ENCODE results near the gene NAA80. TPM values are rescaled to one million over a fixed set of nuclear protein-coding genes. Genes with fewer than 3 reads are reported as not detected.

The NAA80 gene
- total RNA-seq, 1 experiment from 2014 or later = 6.0 TPM

DNA sequence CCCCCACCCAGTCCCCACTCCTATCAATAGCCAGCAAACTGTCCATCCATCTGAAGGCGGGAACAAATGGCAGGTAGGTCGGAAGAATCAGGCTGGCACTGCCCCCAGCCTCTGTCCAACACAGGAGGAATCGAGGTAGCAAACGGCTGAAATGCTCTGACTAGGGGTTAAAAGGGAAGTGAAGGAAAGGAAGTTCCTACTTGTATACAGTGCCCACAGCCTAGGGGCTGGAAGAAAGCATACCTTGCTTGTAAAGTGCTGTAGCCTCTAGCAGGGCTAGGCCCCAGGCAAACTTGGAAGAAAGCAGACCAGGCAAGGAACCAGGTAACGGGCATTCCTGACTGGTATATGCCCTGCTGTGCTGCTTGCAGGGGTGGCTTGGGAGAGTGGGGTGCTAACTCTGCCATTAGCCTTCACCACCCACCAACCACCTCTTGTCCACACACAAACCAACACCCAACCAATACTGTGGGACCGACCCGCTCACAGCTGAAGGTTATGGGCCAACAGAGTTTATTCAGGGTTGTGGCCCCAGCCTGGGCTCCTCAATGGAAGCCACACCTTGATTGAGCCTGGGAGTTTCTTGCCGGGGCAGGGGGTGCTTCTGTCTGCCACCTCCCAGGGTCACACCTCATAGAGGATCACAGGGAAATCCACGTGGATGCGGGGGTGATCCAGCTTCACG is 26.4 kb upstream of the NAA80 start:
- Mint-ChIP-seq H3K9me3 (no peaks in the 10 kb centered on the region), H3K4me3 (peak overlapping the region; percentile 88 to 96; a peak in 2 of 5 replicates)

More for the DNA sequence above, 26.4 kb upstream of the NAA80 start:
- no peak overlapping the region for H3K18ac ChIP-seq (ENCODE audit: insufficient read length, low read depth, low read length)
- H3K27ac Mint-ChIP-seq = no peak overlapping the region
- no peak overlapping the region for H3K27ac ChIP-seq (ENCODE audit: insufficient read length, low read depth, low read length)
- H3K14ac ChIP-seq (ENCODE audit: insufficient read depth, low read length) = no peak overlapping the region
- H4K5ac ChIP-seq (ENCODE audit: insufficient read length, low read depth, low read length) = no peak overlapping the region
- H3K9ac ChIP-seq (ENCODE audit: extremely low read depth, insufficient read length, low read length) = no peak overlapping the region
- H4K91ac ChIP-seq (ENCODE audit: insufficient read length, low read depth, low read length) = no peak overlapping the region
- no peak overlapping the region for H3K56ac ChIP-seq (ENCODE audit: insufficient read length, low read depth, low read length)
- H3K79me2 ChIP-seq (ENCODE audit: insufficient read depth, low read length) = peaks cover 4% of the 10 kb centered on the region; the same call in 1 of the 2 replicates
- no peak overlapping the region for H4K8ac ChIP-seq (replicated peaks; ENCODE audit: insufficient read length, low read depth, low read length)
- no peak for DNase-seq
- H2BK120ac ChIP-seq (ENCODE audit: low read depth, low read length, poor library complexity, severe bottlenecking) = no peak overlapping the region
- peaks cover 19 to 39% (median 22%) of the 10 kb centered on the region in 3 experiments for H3K36me3 Mint-ChIP-seq (ENCODE audit: insufficient read depth in 1 of 3, low read depth in 3 of 3)
- H4K20me1 ChIP-seq (ENCODE audit: control insufficient read depth, insufficient read depth, insufficient read length) = no peaks in the 10 kb centered on the region
- H3K23ac ChIP-seq (ENCODE audit: insufficient read length, low read depth, low read length) = no peak overlapping the region
- H3K4ac ChIP-seq (ENCODE audit: low read depth, low read length) = no peak overlapping the region
- WGBS (ENCODE audit: extremely low coverage, insufficient read length, low lambda C conversion rate) = no CpG with 5 or more reads among the region's 11 CpGs
- no peaks in the 10 kb centered on the region for H3K9me3 ChIP-seq (ENCODE audit: control insufficient read depth, low read depth, low read length)
- H3K4me2 ChIP-seq (ENCODE audit: insufficient read depth, insufficient read length, low read length) = no peak overlapping the region
- H3K27me3 ChIP-seq (ENCODE audit: insufficient read depth, low read length) = no peaks in the 10 kb centered on the region
- H3K79me1 ChIP-seq (ENCODE audit: insufficient read depth, low read depth, low read length, poor library complexity, severe bottlenecking) = peaks cover 6% of the 10 kb centered on the region
- H2AK5ac ChIP-seq (ENCODE audit: insufficient read length, low read length) = no peak overlapping the region
- H3K27me3 Mint-ChIP-seq (ENCODE audit: low read depth) = no peaks in the 10 kb centered on the region; the same call in 1 of the 2 replicates
- no peak overlapping the region for H2AFZ ChIP-seq (ENCODE audit: low read length)
- H3K23me2 ChIP-seq (ENCODE audit: insufficient read length, low read depth, low read length, poor library complexity, severe bottlenecking) = peaks cover 23% of the 10 kb centered on the region
- no peak overlapping the region for H2BK5ac ChIP-seq (ENCODE audit: insufficient read length, low read length)
- no peak overlapping the region for H3T11ph ChIP-seq (ENCODE audit: low read length)
- TF ChIP-seq, protein P1, sequence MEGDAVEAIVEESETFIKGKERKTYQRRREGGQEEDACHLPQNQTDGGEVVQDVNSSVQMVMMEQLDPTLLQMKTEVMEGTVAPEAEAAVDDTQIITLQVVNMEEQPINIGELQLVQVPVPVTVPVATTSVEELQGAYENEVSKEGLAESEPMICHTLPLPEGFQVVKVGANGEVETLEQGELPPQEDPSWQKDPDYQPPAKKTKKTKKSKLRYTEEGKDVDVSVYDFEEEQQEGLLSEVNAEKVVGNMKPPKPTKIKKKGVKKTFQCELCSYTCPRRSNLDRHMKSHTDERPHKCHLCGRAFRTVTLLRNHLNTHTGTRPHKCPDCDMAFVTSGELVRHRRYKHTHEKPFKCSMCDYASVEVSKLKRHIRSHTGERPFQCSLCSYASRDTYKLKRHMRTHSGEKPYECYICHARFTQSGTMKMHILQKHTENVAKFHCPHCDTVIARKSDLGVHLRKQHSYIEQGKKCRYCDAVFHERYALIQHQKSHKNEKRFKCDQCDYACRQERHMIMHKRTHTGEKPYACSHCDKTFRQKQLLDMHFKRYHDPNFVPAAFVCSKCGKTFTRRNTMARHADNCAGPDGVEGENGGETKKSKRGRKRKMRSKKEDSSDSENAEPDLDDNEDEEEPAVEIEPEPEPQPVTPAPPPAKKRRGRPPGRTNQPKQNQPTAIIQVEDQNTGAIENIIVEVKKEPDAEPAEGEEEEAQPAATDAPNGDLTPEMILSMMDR (conservative IDR thresholded peaks at IDR 0.05) = no peak
- peaks cover 6% of the 10 kb centered on the region; the same call in 1 of the 2 replicates for H3K4me1 ChIP-seq (ENCODE audit: insufficient read depth, low read length)
- no peak overlapping the region for H2BK12ac ChIP-seq (ENCODE audit: insufficient read length, low read depth, low read length)
- H2BK20ac ChIP-seq (ENCODE audit: low read depth, low read length, poor library complexity, severe bottlenecking) = no peak overlapping the region
- H3K4me1 Mint-ChIP-seq = peaks cover 15 to 31% of the 10 kb centered on the region in 2 experiments
- no peak overlapping the region for H2BK15ac ChIP-seq (ENCODE audit: low read depth, low read length)

Measured in H9 (cell line).